ENCODE measurements around the gene ZNF324B.
"Not testable (repeated sequence)": the region's sequence is repeated elsewhere in the genome, so short reads cannot be mapped to it uniquely, and the experiment has no call there.

Gene ZNF324B

GRCh38 chr19:58455306-58455705, 3.9 kb downstream of the ZNF324B start:
- no peak for DNase-seq

- no peak for DNase-seq
Measured at GRCh38 chr19:58456111-58456510, 4.7 kb downstream of the ZNF324B start.

- DNase-seq: no peak
Measured at GRCh38 chr19:58460039-58460438, 8.6 kb downstream of the ZNF324B start.

GRCh38 chr19:58466089-58466759, 14.8 kb downstream of the ZNF324B start:
- no peak for DNase-seq

- peak; percentile 98 to 100 (median 100) for DNase-seq
Measured at GRCh38 chr19:58466760-58467589, 15.6 kb downstream of the ZNF324B start, which contains the start of gene ZNF324. TSS of gene ZNF324 (plus strand) at chr19:58467080. CDS start at chr19:58469186, 2,106 bp downstream.

GRCh38 chr19:58468216-58468839, 16.9 kb downstream of the ZNF324B start:
- DNase-seq: no peak

- no peak for DNase-seq
Measured at GRCh38 chr19:58469241-58470013, 18.0 kb downstream of the ZNF324B start.

GRCh38 chr19:58470837-58471543, 19.6 kb downstream of the ZNF324B start:
- not testable (repeated sequence) for DNase-seq

- DNase-seq: no peak
Measured at GRCh38 chr19:58471736-58472135, 20.3 kb downstream of the ZNF324B start.

GRCh38 chr19:58473775-58474174, 22.4 kb downstream of the ZNF324B start:
- DNase-seq: no peak

GRCh38 chr19:58474291-58474996, 23.0 kb downstream of the ZNF324B start:
- DNase-seq: no peak

- no peak for DNase-seq
Measured at GRCh38 chr19:58474997-58475713, 23.7 kb downstream of the ZNF324B start.

- peak; percentile 95 to 97 (median 97) for DNase-seq
Measured at GRCh38 chr19:58475714-58476497, 24.5 kb downstream of the ZNF324B start, which contains the start of gene ZNF446. TSS of gene ZNF446 (plus strand) at chr19:58476352. CDS start at chr19:58477219, 867 bp downstream.

- DNase-seq: no peak
Measured at GRCh38 chr19:58476498-58477015, 25.1 kb downstream of the ZNF324B start.

- DNase-seq: no peak
Measured at GRCh38 chr19:58477130-58477529, 25.7 kb downstream of the ZNF324B start.

GRCh38 chr19:58477871-58478270, 26.4 kb downstream of the ZNF324B start:
- no peak for DNase-seq

- DNase-seq: no peak
Measured at GRCh38 chr19:58479303-58479702, 27.9 kb downstream of the ZNF324B start.

- DNase-seq: no peak
Measured at GRCh38 chr19:58479736-58480480, 28.5 kb downstream of the ZNF324B start.

GRCh38 chr19:58480481-58480830, 29.0 kb downstream of the ZNF324B start:
- DNase-seq: no peak

Data from suppressor macrophage (primary cell).